Neural progenitor cell (in vitro differentiated cells): ENCODE data around the gene MRM1.

Experiments used
- CTCF ChIP-seq: fragments of 200-600 bp; sonication (generic); IDR thresholded peaks from 2 replicates; pipeline ENCODE4 v1.5.1; 2017; ENCODE audit warnings: antibody characterized with exemption, mild to moderate bottlenecking
- EZH2 ChIP-seq: fragments of 200-600 bp; sonication (generic); IDR thresholded peaks from 2 replicates; pipeline ENCODE4 v1.6.1; 2017; ENCODE audit warnings: antibody characterized with exemption, mild to moderate bottlenecking, moderate library complexity
- EZH2phosphoT487 ChIP-seq: fragments of 200-600 bp; sonication (generic); IDR thresholded peaks from 2 replicates; pipeline ENCODE4 v1.6.1; 2017; ENCODE audit warnings: antibody characterized with exemption

GRCh38 chr17:36597226-36597625 is 4.2 kb upstream of the MRM1 start:
- no peak for TF ChIP-seq CTCF
- no peak for TF ChIP-seq EZH2phosphoT487
- TF ChIP-seq EZH2, result no peak
